DOHH2 (cell line): Measurements from ENCODE around the gene ARID1B.

Experiments
- CTCF ChIP-seq: fragments of 200-600 bp; sonication (generic); IDR thresholded peaks from one replicate; pipeline ENCODE4 v1.5.1; 2014; ENCODE audit warnings: antibody characterized with exemption, mild to moderate bottlenecking, low read depth, low read length; ENCODE audit not compliant: poor library complexity, severe bottlenecking
- EZH2phosphoT487 ChIP-seq: fragments of 200-600 bp; sonication (generic); IDR thresholded peaks from 2 replicates; pipeline ENCODE4 v1.6.1; 2017; ENCODE audit warnings: borderline replicate concordance, mild to moderate bottlenecking, antibody characterized with exemption, low read length, moderate library complexity, mixed read lengths

GRCh38 chr6:156919370-156919769 lies 142.2 kb downstream of the ARID1B start:
- TF ChIP-seq CTCF = no peak
- no peak for TF ChIP-seq EZH2phosphoT487
